Fibroblast of pulmonary artery (primary cell): Measurements from ENCODE around the gene CREBBP.

ENCODE experiments used
- DNase-seq: peaks from one replicate; pipeline ENCODE4 v3.0.0-alpha.2; 2010; ENCODE audit warnings: low read depth
- H3K4me3 ChIP-seq: replicated peaks from 2 replicates; pipeline ENCODE4 v1.5.1; 2011; ENCODE audit warnings: low read depth, mild to moderate bottlenecking, control low read depth, low read length, moderate library complexity
- CTCF ChIP-seq: IDR thresholded peaks from 2 replicates; pipeline ENCODE4 v1.5.1; 2011; ENCODE audit warnings: mild to moderate bottlenecking, control low read depth, low read length, inconsistent platforms; ENCODE audit errors: missing control alignments

CREBBP gene

DNA sequence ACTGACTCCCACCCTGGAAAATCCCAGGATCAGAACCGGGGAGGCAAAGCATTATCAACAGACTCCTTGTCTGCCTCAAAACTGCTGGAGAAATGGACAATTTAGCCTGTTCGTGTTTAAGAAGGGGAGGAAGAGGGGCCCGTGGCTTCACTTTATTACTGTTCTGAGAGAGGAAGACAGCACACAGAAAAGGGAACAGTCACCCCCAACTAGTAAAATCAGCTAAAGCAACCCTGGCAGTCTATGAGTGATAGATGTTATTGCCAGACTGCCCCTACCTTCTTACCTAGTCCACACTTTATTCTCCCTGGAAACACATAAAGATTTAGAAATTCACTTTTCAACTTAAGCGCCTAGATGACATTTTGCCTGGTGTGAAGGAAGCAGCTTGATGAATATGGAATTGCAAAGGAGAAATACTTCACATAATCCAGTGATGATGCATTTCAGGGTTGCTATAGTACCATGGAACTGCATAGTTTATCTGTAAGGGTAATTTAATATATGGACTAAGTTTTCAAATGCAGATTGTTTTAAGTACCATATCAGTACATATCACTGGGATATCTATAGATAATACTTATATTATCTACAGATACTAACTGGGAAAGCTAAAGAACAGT is 126.3 kb downstream of the CREBBP start:
- no peak overlapping the region for H3K4me3 ChIP-seq
- TF ChIP-seq CTCF, result no peak
- DNase-seq, result peak; percentile 36

DNA sequence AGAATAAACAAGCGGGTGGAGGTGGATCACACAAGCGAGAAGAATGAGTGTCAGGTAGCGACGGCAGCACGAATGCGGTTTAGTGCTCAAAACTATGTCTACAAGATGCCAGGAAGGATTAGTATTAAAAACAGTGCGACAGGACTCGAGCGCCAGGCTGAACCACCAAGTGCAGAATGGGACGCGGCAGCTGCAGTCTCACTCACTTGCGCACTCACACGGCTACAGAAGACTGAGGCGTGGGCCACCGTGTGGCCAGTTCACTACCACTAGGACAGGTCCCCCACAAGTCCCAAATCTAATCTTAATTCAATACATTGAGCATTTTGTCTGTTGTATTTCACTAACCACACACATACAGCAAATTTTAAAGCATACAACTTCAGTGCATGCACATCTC is 127.5 kb downstream of the CREBBP start:
- H3K4me3 ChIP-seq, result no peak overlapping the region
- no peak for DNase-seq
- TF ChIP-seq CTCF, result no peak

DNA sequence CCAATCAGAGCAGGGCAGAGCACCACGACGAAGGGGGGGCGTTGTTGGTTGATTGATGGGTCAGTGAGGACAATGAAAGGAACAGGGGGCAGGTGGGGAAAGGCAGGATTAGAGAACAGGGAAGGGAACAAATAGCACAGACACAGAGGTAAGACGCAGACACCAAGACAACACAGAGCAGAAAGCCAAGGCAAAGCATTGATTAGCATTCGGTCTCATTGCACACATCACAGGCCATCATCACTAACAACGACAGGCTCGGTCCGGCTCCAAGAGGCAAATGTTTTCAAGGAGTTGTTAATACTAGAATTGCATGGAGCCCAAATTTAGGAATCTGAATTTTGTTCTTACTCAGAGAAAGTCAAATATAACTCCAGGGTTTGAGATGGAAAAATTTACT is 128.6 kb downstream of the CREBBP start:
- no peak overlapping the region for H3K4me3 ChIP-seq
- DNase-seq, result no peak
- TF ChIP-seq CTCF, result no peak

DNA sequence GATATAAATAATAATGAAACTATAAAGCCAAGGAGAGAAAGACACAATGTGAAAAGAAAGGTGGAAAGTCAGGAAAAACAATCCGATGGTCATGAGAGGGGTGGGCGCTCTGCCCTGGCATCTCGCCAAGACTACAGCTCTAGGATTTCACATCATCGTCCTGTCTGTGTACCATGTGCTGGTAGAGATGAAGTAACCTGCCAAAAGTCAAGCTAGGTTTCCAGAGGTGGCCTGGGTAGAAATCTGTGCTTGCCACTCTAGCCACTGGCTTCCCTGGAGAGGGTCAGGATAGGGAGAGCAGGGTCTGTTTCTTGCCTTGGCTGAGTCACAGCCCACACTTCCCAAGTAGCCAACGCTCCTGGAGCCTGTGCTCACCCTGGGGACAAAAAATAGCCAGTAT is 132.2 kb downstream of the CREBBP start:
- no peak overlapping the region for H3K4me3 ChIP-seq
- DNase-seq, result no peak
- no peak for TF ChIP-seq CTCF

GRCh38 chr16:3745751-3746355 is 134.7 kb downstream of the CREBBP start:
- peak; percentile 16 for DNase-seq
- no peak for TF ChIP-seq CTCF
- H3K4me3 ChIP-seq, result no peak overlapping the region

DNA sequence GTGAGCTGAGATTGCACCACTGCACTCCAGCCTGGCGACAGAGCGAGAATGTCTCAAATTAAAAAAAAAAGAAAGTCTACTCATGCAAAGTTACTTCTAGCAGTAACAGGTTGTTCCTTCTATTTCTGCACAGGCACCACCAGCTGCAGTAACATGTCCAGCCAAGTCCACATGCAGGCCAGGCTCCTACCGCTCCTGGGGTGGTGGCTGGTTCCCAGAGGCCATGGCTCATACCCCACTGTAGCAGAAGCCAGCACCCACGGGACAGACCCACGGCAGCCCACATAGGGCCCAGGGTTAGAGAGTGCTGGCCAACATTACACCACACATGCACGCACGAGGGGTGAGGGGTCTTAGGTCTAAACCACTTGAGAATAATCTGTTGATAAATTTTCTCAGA is 136.5 kb downstream of the CREBBP start:
- no peak for TF ChIP-seq CTCF
- DNase-seq, result no peak

DNA sequence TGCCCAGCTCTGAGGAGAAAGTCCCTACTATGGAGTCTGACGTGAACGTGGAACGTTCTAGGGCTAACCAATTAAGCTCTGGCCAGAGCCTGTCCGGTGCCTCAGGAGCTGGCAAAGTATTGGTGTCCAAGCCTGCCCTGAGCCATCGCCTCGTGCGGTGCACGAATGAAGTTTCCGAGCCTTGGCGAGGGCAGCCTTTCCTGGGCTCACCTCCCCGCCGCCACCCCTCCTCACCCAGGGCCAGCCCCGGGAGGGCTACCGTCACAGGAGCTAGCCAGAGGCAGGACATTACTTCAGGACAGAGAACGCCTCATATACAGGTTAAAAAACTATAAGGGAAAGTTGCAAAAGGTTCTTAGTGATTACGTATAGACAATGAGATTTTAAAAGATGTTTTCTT is 139.6 kb downstream of the CREBBP start:
- no peak for DNase-seq
- TF ChIP-seq CTCF, result no peak
- H3K4me3 ChIP-seq, result no peak overlapping the region

More for the DNA sequence above, 136.5 kb downstream of the CREBBP start:
- H3K4me3 ChIP-seq, result no peak overlapping the region
